BJ (cell line): ENCODE results near the gene ERVMER34-1. TPM values are rescaled to one million over a fixed set of nuclear protein-coding genes. Genes with fewer than 3 reads are reported as not detected.

Experiments used
- CTCF ChIA-PET: fragments of 350-600 bp; formaldehyde crosslinking; extraction: SDS; loops from one replicate; lab custom pipeline; 2021; ENCODE audit warnings: antibody characterized with exemption, inconsistent platforms; lab: Yijun Ruan, JAX
- POLR2A ChIA-PET: fragments of 300-600 bp; sonication (Branson Sonifier 250); formaldehyde crosslinking; extraction: SDS; loops from one replicate; lab custom pipeline; 2021; ENCODE audit warnings: antibody characterized with exemption; lab: Charles Lee
- DNase-seq: peaks from one replicate; pipeline ENCODE4 v3.0.0-alpha.2; 2011; ENCODE audit warnings: low read depth
- H3K27me3 ChIP-seq: 2 replicates; pipeline ENCODE4 v1.6.0; 2011; ENCODE audit warnings: low read length; ENCODE audit not compliant: control insufficient read depth, insufficient read depth
- H3K36me3 ChIP-seq: 2 replicates; pipeline ENCODE4 v1.5.1; 2011; ENCODE audit warnings: low read length; ENCODE audit not compliant: control insufficient read depth, insufficient read depth
- H3K4me3 ChIP-seq: 2 replicates; pipeline ENCODE4 v1.5.1; 2011; ENCODE audit warnings: low read depth, mild to moderate bottlenecking, control low read depth, low read length
- polyA plus RNA-seq: library from polyadenylated mRNA; depleted of rRNA; stranded (reverse); fragments of >200 nt; gene quantifications from 2 replicates; pipeline ENCODE4 v1.2.3, GENCODE V29; 2011
- TF ChIP-seq, protein P1 (sequence below): IDR thresholded peaks from 2 replicates; pipeline ENCODE4 v1.5.1; 2011; ENCODE audit warnings: low read depth, mild to moderate bottlenecking, control low read depth, inconsistent platforms, low read length, moderate library complexity; ENCODE audit not compliant: insufficient read depth

ERVMER34-1 gene
- polyA plus RNA-seq, 1 experiment = 0.05 TPM

GRCh38 chr4:52721968-52722815, 29.0 kb downstream of the ERVMER34-1 start:
- CTCF ChIA-PET = interaction anchor here (0.7 to 1.8 kb wide), 6 partner anchors 9 to 255 kb away, joined by 3 to 9 read pairs (median 4); no protein-coding TSS in a partner anchor
- Histone ChIP-seq H3K27me3 (no peaks in the 10 kb centered on the region), H3K4me3 (peak overlapping the region; percentile 86), H3K36me3 (no peaks in the 10 kb centered on the region)
- DNase-seq = peak; percentile 81
- TF ChIP-seq, protein P1, sequence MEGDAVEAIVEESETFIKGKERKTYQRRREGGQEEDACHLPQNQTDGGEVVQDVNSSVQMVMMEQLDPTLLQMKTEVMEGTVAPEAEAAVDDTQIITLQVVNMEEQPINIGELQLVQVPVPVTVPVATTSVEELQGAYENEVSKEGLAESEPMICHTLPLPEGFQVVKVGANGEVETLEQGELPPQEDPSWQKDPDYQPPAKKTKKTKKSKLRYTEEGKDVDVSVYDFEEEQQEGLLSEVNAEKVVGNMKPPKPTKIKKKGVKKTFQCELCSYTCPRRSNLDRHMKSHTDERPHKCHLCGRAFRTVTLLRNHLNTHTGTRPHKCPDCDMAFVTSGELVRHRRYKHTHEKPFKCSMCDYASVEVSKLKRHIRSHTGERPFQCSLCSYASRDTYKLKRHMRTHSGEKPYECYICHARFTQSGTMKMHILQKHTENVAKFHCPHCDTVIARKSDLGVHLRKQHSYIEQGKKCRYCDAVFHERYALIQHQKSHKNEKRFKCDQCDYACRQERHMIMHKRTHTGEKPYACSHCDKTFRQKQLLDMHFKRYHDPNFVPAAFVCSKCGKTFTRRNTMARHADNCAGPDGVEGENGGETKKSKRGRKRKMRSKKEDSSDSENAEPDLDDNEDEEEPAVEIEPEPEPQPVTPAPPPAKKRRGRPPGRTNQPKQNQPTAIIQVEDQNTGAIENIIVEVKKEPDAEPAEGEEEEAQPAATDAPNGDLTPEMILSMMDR = no peak
- POLR2A ChIA-PET = interaction anchor here (0.6 to 1.0 kb wide), 6 partner anchors 10 to 286 kb away, joined by 3 to 17 read pairs (median 4); no protein-coding TSS in a partner anchor

GRCh38 chr4:52718123-52718522, 33.1 kb downstream of the ERVMER34-1 start:
- no peak for DNase-seq
- ChIA-PET POLR2A (no interaction called here), CTCF (interaction anchor here (1.4 kb wide), 1 partner anchor 9 kb away, joined by 3 read pairs; no protein-coding TSS in a partner anchor)
- no peak overlapping the region for H3K4me3 ChIP-seq
- TF ChIP-seq, protein P1 = no peak
- no peaks in the 10 kb centered on the region for H3K27me3 ChIP-seq
- H3K36me3 ChIP-seq = no peaks in the 10 kb centered on the region

DNA sequence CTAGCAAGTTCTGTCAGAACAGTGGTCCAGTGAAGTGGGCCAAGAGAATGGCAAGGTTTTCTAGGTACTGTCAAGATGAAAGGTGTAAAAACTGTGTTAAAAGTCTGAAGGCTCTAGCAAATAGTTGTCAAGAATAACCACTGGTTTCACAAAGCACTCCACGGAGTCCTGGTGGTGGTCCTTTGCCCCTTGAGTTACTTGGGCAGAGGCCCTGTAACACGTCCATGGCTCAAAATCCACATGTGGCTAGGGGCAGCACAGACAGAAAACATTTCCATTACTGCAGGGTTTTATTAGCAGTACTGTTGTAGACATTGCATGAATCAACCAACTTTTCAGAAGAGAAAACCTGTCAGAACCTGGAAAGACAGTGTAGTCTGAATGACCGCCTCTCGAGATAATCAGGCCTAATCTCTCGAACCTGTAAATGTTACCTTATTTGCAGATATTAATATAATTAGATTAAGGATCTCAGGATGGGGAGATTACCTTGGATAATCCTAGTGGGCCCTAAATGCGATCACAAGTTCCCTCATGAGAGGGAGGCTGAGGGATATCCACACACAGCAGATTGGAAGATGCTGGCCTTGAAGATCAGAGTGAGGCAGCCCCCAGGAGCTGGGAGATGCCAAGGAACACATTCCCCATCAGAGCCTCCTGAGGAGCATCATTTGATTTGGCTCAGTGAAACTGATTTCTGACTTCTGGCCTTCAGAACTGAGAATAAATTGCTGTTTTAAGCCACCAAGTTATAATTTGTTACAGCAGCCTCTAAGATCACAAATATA, 34.7 kb downstream of the ERVMER34-1 start:
- DNase-seq = no peak
- TF ChIP-seq, protein P1 = no peak
- Histone ChIP-seq H3K27me3 (no peaks in the 10 kb centered on the region), H3K36me3 (no peaks in the 10 kb centered on the region), H3K4me3 (no peak overlapping the region)
- ChIA-PET CTCF (interaction anchor here (0.6 kb wide), 1 partner anchor 18 kb away, joined by 4 read pairs; no protein-coding TSS in a partner anchor), POLR2A (no interaction called here)

DNA sequence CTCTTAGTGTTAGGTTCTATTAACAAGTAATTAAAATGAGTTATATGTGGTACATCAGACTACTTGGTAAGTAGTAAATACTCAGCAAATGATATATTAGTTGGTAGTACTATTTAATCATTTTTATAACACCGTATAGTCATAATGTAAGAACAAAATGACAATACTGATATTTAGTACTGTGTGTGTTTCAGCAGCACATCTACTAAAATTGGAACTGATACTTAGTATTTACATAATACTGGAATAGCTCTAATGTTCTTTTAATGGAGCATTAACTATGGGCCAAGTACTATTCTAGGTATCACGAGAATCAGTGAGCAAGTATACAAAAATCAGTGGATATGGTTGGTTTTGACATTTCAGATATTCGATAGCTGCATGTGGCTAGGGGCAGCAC, 35.3 kb downstream of the ERVMER34-1 start:
- Histone ChIP-seq H3K36me3 (no peaks in the 10 kb centered on the region), H3K4me3 (no peak overlapping the region), H3K27me3 (no peaks in the 10 kb centered on the region)
- TF ChIP-seq, protein P1 = no peak
- ChIA-PET CTCF (no interaction called here), POLR2A (no interaction called here)
- no peak for DNase-seq
